Astrocyte (in vitro differentiated cells and primary cell): ENCODE data around the gene PPM1N.

Source experiments
- EZH2 ChIP-seq: IDR thresholded peaks from 2 replicates; pipeline ENCODE4 v1.6.1; 2012; ENCODE audit warnings: mild to moderate bottlenecking, low read length, inconsistent platforms; ENCODE audit not compliant: insufficient read depth
- TF ChIP-seq, protein P1 (sequence below): IDR thresholded peaks from 2 replicates; pipeline ENCODE4 v1.5.1; 2011; ENCODE audit warnings: low read depth, mild to moderate bottlenecking, inconsistent platforms, low read length, moderate library complexity; ENCODE audit not compliant: insufficient read depth

DNA sequence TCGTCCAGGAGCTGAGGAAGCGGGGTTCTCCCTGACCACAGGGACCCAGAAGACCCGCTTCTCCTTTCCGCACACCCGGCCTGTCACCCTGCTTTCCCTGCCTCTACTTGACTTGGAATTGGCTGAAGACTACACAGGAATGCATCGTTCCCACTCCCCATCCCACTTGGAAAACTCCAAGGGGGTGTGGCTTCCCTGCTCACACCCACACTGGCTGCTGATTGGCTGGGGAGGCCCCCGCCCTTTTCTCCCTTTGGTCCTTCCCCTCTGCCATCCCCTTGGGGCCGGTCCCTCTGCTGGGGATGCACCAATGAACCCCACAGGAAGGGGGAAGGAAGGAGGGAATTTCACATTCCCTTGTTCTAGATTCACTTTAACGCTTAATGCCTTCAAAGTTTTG lies 27.9 kb downstream of the PPM1N start:
- TF ChIP-seq, protein P1, sequence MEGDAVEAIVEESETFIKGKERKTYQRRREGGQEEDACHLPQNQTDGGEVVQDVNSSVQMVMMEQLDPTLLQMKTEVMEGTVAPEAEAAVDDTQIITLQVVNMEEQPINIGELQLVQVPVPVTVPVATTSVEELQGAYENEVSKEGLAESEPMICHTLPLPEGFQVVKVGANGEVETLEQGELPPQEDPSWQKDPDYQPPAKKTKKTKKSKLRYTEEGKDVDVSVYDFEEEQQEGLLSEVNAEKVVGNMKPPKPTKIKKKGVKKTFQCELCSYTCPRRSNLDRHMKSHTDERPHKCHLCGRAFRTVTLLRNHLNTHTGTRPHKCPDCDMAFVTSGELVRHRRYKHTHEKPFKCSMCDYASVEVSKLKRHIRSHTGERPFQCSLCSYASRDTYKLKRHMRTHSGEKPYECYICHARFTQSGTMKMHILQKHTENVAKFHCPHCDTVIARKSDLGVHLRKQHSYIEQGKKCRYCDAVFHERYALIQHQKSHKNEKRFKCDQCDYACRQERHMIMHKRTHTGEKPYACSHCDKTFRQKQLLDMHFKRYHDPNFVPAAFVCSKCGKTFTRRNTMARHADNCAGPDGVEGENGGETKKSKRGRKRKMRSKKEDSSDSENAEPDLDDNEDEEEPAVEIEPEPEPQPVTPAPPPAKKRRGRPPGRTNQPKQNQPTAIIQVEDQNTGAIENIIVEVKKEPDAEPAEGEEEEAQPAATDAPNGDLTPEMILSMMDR, result no peak
- TF ChIP-seq EZH2, result no peak
